K562 (cell line): ENCODE measurements around the gene SEMA5A. TPM values are rescaled to one million over a fixed set of nuclear protein-coding genes. Genes with fewer than 3 reads are reported as not detected.

ENCODE experiments used
- ATAC-seq: fragments of 200-7000 bp; cut with Tn5 transposase; 3 replicates; pipeline ENCODE4 v1.9.1; 2020; ENCODE audit warnings: moderate library complexity
- BruUV-seq: library from RNA; stranded (reverse); fragments of 400-500 nt; replicated peaks from 2 replicates; lab custom pipeline; 2021; lab: Mats Ljungman, UMichigan
- CTCF ChIA-PET: fragments of 300-600 bp; formaldehyde crosslinking; extraction: SDS; loops from one replicate; lab custom pipeline; 2021; ENCODE audit warnings: low intra/inter-chr PET ratio; lab: Yijun Ruan, JAX
- POLR2A ChIA-PET: fragments of 300-600, 350-650 bp; sonication (Branson Sonifier 250); formaldehyde crosslinking; extraction: SDS; loops from one replicate; lab custom pipeline; 2021; ENCODE audit warnings: antibody characterized with exemption, inconsistent platforms; lab: Yijun Ruan, JAX
- DNase-seq, 4 experiments: peaks; one replicate each; pipeline versions ENCODE4 v3.0.0 to v3.0.0-alpha.2; 2011 to 2018; ENCODE audit warnings: low spot score in 3 of 4, mixed read lengths in 3 of 4; ENCODE audit errors: extremely low read depth in 1 of 4
- FAIRE-seq: peaks from 2 replicates; lab custom pipeline; 2011; peaks lifted over from hg19 to GRCh38; lab: Jason Lieb, UNC
- H2AFZ ChIP-seq: 2 replicates; pipeline ENCODE4 v1.6.0; 2011; ENCODE audit warnings: low read depth, low read length, control low read depth, inconsistent platforms
- H3K27ac ChIP-seq: fragments of 200-600 bp; 3 replicates; pipeline ENCODE4 v1.8.0; 2011; ENCODE audit warnings: low read depth, mild to moderate bottlenecking, control low read depth, inconsistent platforms, low read length, moderate library complexity, mixed read lengths; ENCODE audit errors: extremely low read depth
- H3K27me3 ChIP-seq, 2 experiments: fragments of 300-600 bp in 1 of 2; 2 replicates in 1 of 2; 3 replicates in 1 of 2; pipeline versions ENCODE4 v1.6.0 to v1.8.0; 2011; ENCODE audit warnings: inconsistent platforms in 2 of 2, low read length in 2 of 2, mild to moderate bottlenecking in 1 of 2, mixed read lengths in 1 of 2, moderate library complexity in 1 of 2; ENCODE audit not compliant: control insufficient read depth in 2 of 2, insufficient read depth in 2 of 2
- H3K36me3 ChIP-seq: fragments of 300-600 bp; 3 replicates; pipeline ENCODE4 v1.8.0; 2011; ENCODE audit warnings: mild to moderate bottlenecking, low read length, inconsistent platforms; ENCODE audit not compliant: control insufficient read depth, insufficient read depth
- H3K4me1 ChIP-seq, 2 experiments: fragments of 200-600 bp in 1 of 2; replicated peaks in 1 of 2; 2 replicates in 1 of 2; 3 replicates in 1 of 2; pipeline versions ENCODE4 v1.5.1 to v1.8.0; 2011; ENCODE audit warnings: inconsistent platforms in 2 of 2, low read length in 2 of 2, mild to moderate bottlenecking in 1 of 2, mixed read lengths in 1 of 2, moderate library complexity in 1 of 2; ENCODE audit not compliant: control insufficient read depth in 2 of 2, insufficient read depth in 2 of 2
- H3K4me2 ChIP-seq: 2 replicates; pipeline ENCODE4 v1.6.1; 2011; ENCODE audit warnings: low read length, control low read depth, inconsistent platforms, mixed read lengths; ENCODE audit not compliant: insufficient read depth
- H3K4me3 ChIP-seq: fragments of 200-600 bp; sonication (generic), shearing (Covaris generic); 2 replicates; pipeline ENCODE4 v1.5.1; 2016; ENCODE audit warnings: control low read depth, inconsistent platforms
- H3K79me2 ChIP-seq: fragments of 200-600 bp; 3 replicates; pipeline ENCODE4 v1.8.0; 2011; ENCODE audit warnings: low read length, inconsistent platforms; ENCODE audit not compliant: control insufficient read depth, insufficient read depth
- H3K9ac ChIP-seq, 2 experiments: 2 replicates each; pipeline versions ENCODE4 v1.6.0 to v1.6.1; 2011; ENCODE audit warnings: low read depth in 2 of 2, low read length in 2 of 2, control low read depth in 1 of 2, inconsistent platforms in 1 of 2, mild to moderate bottlenecking in 1 of 2, mixed read lengths in 1 of 2; ENCODE audit not compliant: insufficient read depth in 1 of 2
- H3K9me1 ChIP-seq: one replicate; pipeline ENCODE4 v1.6.0; 2011; ENCODE audit warnings: inconsistent platforms, mild to moderate bottlenecking, low read length, moderate library complexity; ENCODE audit not compliant: control insufficient read depth, insufficient read depth
- H3K9me3 ChIP-seq: replicated peaks from 2 replicates; pipeline ENCODE4 v1.5.1; 2011; ENCODE audit warnings: low read depth, low read length, inconsistent platforms; ENCODE audit not compliant: control insufficient read depth, insufficient read depth
- H4K20me1 ChIP-seq: replicated peaks from 2 replicates; pipeline ENCODE4 v1.6.1; 2011; ENCODE audit warnings: low read length, inconsistent platforms, mixed read lengths; ENCODE audit not compliant: control insufficient read depth, insufficient read depth
- BMI1 ChIP-seq: fragments of 150-350 bp; IDR thresholded peaks from 2 replicates; pipeline ENCODE4 v1.6.1; 2014; ENCODE audit warnings: low read length
- DIDO1 ChIP-seq: fragments of 450-650 bp; IDR thresholded peaks from 2 replicates; pipeline ENCODE4 v1.6.1; 2016; ENCODE audit warnings: low read depth, missing biosample characterization, missing genetic modification characterization
- EGR1 ChIP-seq: fragments of 450-650 bp; conservative IDR thresholded peaks from 2 replicates; pipeline ENCODE4 v1.6.1; 2017; ENCODE audit warnings: mild to moderate bottlenecking
- TCF7 ChIP-seq: sonication (generic); IDR thresholded peaks from 2 replicates; pipeline ENCODE4 v1.6.1; 2016; ENCODE audit warnings: antibody characterized with exemption, borderline replicate concordance
- ZNF12 ChIP-seq: sonication (generic); formaldehyde crosslinking; IDR thresholded peaks from 2 replicates; pipeline ENCODE4 v1.4.0; 2020; ENCODE audit warnings: mild to moderate bottlenecking, missing genetic modification reagents
- ZNF263 ChIP-seq: sonication (generic); formaldehyde crosslinking; IDR thresholded peaks from 2 replicates; pipeline ENCODE4 v1.8.0; 2022; ENCODE audit warnings: mild to moderate bottlenecking, missing genetic modification reagents, borderline replicate concordance
- ZZZ3 ChIP-seq: fragments of 450-650 bp; IDR thresholded peaks from 2 replicates; pipeline ENCODE4 v1.6.1; 2016; ENCODE audit warnings: antibody characterized with exemption, mild to moderate bottlenecking, moderate library complexity
- WGBS: fragments of 100-300 bp; shearing (Covaris generic); methylation state at CpG from one replicate; pipeline ENCODE4 v1.1.6; 2016; ENCODE audit warnings: low coverage, mixed read lengths; ENCODE audit not compliant: insufficient coverage; ENCODE audit errors: missing lambda C conversion rate; 5-methylcytosine and 5-hydroxymethylcytosine counted together
- in situ Hi-C: fragments of 300-500 bp; cut with MboI; formaldehyde crosslinking; loops from 4 replicates; pipeline ENCODE4 v1.15.0; 2018; ENCODE audit warnings: inconsistent platforms, mixed read lengths
- intact Hi-C: fragments of 100-400 bp; cut with micrococcal nuclease; formaldehyde crosslinking; loops from 2 replicates; pipeline ENCODE4 v1.14.2; 2022
- polyA plus RNA-seq, 8 experiments: library from polyadenylated mRNA; depleted of rRNA in 4 of 8; stranded (reverse) in 5 of 8; unstranded in 3 of 8; fragments of >200 nt; fragmentation: Nextera tagmentation in 2 of 8; fragmentation: Illumina TruSeq in 1 of 8; extraction: Ambion mirVana in 2 of 8; extraction: Trizol in 1 of 8; gene quantifications; 2 replicates each; pipeline versions ENCODE4 v1.2.1 to v1.2.3, GENCODE V29; 2011 to 2014; ENCODE audit warnings: inconsistent platforms in 1 of 8, missing spikeins in 1 of 8
- total RNA-seq, 7 experiments: library from RNA; depleted of rRNA in 6 of 7; stranded (reverse); fragments of >200 nt in 6 of 7; fragmentation: Illumina TruSeq in 2 of 7; extraction: Trizol in 2 of 7; gene quantifications; 2 replicates each; pipeline versions ENCODE4 v1.2.1 to v1.2.3, GENCODE V29; 2011 to 2021; ENCODE audit warnings: low replicate concordance in 1 of 7
- TF ChIP-seq, protein P1 (sequence below), 3 experiments: fragments of 200-800 bp in 1 of 3; sonication (Bioruptor generic) in 1 of 3; sonication (generic) in 1 of 3; formaldehyde crosslinking in 1 of 3; IDR thresholded peaks; 2 replicates each; pipeline versions ENCODE4 v1.6.1 to v1.8.0; 2016 to 2022; ENCODE audit warnings: mild to moderate bottlenecking in 2 of 3, missing compliant biosample characterization in 2 of 3, missing genetic modification characterization in 2 of 3, missing genetic modification reagents in 1 of 3

Gene SEMA5A
- total and polyA plus RNA-seq, 9 of the 15 experiments (the other 6 are each of a cell fraction or from before 2014, with no cell fraction given): 0.02 TPM; not detected in 8

DNA sequence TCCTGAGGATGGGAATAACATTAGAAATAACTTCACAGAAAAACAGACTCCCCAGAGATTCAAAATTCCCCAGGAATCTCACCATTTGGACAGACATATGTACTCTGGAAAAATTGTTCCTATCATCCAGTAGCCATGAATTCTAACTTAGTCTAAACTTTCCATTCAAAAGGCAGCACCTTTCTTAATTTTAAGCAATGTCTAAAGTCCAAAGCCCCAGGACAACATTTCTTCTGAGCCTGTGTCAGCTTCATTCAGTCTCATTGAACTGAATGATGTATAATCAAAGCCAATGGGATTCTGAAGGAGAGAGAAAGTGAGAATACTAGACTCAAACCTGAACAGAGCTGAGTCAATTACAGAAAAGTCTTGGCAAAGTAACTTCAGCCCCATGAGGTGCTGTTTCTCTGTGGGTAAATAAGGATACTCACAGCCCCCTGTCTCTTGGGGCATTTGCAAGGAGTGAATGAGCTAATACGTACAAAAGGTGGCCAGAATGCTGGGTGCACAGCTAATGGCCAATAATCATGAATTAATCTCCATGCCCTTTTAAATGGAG lies 140.6 kb downstream of the SEMA5A start:
- no peak for FAIRE-seq
- BruUV-seq: no TSS peak
- Histone ChIP-seq H3K9ac (no peak overlapping the region), H3K9me1 (no peaks in the 10 kb centered on the region), H3K27me3 (no peaks in the 10 kb centered on the region), H3K9me3 (no peaks in the 10 kb centered on the region), H3K79me2 (no peaks in the 10 kb centered on the region), H3K27ac (no peak overlapping the region), H4K20me1 (no peaks in the 10 kb centered on the region), H3K4me1 (no peaks in the 10 kb centered on the region), H3K36me3 (no peaks in the 10 kb centered on the region), H3K4me2 (no peak overlapping the region), H2AFZ (no peak overlapping the region), H3K4me3 (no peak overlapping the region)
- POLR2A ChIA-PET: interaction anchor here (0.6 kb wide), 1 partner anchor 143 kb away, joined by 3 read pairs; no protein-coding TSS in a partner anchor
- CTCF ChIA-PET: no interaction called here
- DNase-seq: no peak
- in situ Hi-C loops (no loop called here), intact Hi-C loops (no loop called here)
- no peak for ATAC-seq
- 0% methylated on average over 1 of the region's 1 CpG for WGBS
- TF ChIP-seq TCF7: no peak
- TF ChIP-seq ZNF263 (CRISPR knock-in tag): no peak
- no peak for TF ChIP-seq DIDO1
- TF ChIP-seq ZZZ3: no peak
- TF ChIP-seq BMI1: no peak
- no peak for TF ChIP-seq EGR1
- TF ChIP-seq, protein P1, sequence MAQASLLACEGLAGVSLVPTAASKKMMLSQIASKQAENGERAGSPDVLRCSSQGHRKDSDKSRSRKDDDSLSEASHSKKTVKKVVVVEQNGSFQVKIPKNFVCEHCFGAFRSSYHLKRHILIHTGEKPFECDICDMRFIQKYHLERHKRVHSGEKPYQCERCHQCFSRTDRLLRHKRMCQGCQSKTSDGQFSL (CRISPR knock-in tag; IDR thresholded peaks at IDR 0.05): no peak
- TF ChIP-seq, protein P1 (tag; IDR thresholded peaks at IDR 0.05): no peak
- TF ChIP-seq ZNF12 (CRISPR knock-in tag): no peak
